CD4-positive, alpha-beta T cell treated with Interleukin-17A for 4 hours (primary cell): ENCODE data around the gene PEG3.
"Not testable (repeated sequence)": the region's sequence is repeated elsewhere in the genome, so short reads cannot be mapped to it uniquely, and the experiment has no call there.

Source experiments
- DNase-seq: peaks from one replicate; pipeline ENCODE4 v3.0.0-alpha.2; 2020; ENCODE audit warnings: mixed read lengths

Gene PEG3

GRCh38 chr19:56840451-56841192 is at the start of gene PEG3, which contains the start of gene ZIM2:
Gene PEG3, minus strand, starts transcription at chr19:56840726. Its CDS starts 16,071 bp downstream, at chr19:56824655.
Gene ZIM2, minus strand, starts transcription at chr19:56840726. Its CDS starts 16,449 bp downstream, at chr19:56824277.
- no peak for DNase-seq

DNA sequence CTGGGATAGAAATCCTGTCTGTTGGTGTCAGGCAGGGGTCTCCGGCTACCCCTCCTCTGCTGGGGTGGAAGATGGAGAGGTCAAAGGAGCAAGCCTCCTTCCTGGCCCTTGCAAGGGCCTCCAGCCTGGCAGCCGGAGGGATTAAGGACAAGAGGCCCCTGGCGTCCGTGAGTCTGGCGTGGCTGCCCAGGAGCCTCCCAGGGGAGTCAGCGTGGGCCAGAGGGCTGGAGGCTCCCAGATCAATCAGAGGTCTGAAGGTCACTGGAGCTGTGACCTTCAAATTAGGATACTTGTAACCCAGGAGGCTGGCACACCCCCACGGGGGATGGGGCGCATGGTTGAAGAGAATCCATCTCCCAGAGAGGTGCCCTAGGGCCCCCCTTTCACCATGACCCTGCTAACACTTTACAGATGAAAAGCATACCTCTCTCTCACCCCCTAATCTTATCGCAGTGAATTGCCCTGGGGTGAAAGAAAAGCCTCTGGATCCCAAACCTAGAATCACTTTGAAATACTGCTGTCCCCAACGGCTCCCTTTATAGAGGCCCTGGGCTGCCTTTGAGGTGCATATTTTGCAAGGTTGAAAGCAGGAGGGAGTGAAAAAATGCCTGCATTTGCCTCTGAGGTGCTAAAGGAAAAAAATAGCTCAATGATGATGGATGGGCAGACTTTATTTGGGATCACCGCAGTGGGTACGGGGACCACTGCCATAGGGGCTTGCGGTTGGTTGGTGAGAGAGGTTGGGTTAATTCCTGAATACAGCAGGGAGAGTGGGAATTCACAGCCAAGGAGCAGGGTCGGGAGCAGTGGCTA is 44.9 kb upstream of the PEG3 start:
- DNase-seq: no peak

DNA sequence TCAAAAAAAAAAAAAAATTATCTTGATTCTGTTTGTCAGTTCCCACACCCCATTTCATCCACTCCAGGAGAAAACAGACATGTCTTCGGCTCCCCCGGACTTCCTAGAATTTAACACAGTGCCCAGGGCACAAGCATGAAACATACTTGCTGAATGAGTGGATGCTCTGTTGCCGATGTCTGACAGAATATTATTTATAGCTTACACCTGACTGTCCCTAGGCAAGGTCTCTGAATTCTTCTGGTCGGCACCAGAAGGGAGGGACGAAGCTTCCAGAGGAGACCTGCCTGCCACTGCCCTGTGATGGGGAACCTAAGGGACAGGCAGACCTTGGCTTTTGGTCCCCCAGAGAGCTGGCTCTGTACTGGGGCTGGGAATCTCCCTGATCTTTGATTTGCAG is 43.9 kb upstream of the PEG3 start:
- no peak for DNase-seq

GRCh38 chr19:56880592-56881190 is 40.2 kb upstream of the PEG3 start:
- DNase-seq: no peak

DNA sequence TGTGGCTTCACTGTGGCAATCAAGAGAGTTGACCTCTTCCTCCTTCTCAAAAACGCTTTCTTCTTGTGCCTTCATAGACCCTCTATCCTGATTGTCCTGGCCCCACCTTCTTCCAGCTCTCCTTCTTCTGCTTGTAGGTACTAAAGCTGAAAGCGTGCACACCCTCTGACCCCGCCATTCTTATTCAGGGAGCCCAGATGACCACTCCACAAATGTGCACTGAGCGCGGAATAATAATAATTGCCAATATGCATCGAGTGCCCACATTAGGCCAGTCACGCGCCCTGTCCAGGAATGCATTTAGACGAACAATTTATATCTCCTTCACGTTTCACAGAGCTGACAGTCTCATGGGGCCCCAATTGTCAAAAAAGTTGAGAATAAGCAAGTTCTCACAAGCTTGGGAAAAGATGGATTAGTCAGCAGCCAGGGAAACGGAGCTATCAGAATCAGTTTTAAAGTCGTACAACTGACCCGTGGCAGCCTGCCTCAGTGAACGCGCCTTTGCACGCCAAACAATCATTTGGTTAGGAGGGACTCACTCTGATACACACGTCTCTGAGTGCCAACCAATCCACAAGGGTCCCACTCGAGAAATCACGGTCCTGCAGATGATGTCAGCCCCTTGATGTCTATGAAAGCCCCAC is 36.7 kb upstream of the PEG3 start:
- no peak for DNase-seq

GRCh38 chr19:56875717-56876116 is 35.2 kb upstream of the PEG3 start:
- DNase-seq: no peak

DNA sequence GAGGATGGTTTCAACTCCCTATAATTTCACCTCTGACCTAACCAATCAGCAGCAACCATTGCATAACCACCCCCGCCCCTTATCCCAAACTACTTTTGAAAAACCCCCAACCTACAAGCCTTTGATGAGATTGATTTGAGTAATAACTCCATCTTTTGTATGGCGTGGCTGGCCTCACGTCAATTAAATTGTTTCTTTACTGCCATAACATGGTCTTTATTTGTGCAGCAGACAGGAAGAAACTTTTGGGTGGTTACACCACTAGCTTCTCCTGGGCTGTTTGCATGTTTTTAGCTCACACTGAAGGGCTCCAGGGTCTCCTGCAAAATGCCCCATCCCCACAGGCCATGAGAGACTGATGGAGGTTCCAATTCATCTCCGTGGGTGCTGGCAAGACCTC is 34.0 kb upstream of the PEG3 start:
- no peak for DNase-seq

- no peak for DNase-seq
Measured at GRCh38 chr19:56873493-56873892, 33.0 kb upstream of the PEG3 start.

- DNase-seq: no peak
Measured at GRCh38 chr19:56869886-56870285, 29.4 kb upstream of the PEG3 start.

GRCh38 chr19:56868446-56868845 is 27.9 kb upstream of the PEG3 start:
- DNase-seq: no peak

GRCh38 chr19:56866538-56866937 is 26.0 kb upstream of the PEG3 start:
- no peak for DNase-seq

DNA sequence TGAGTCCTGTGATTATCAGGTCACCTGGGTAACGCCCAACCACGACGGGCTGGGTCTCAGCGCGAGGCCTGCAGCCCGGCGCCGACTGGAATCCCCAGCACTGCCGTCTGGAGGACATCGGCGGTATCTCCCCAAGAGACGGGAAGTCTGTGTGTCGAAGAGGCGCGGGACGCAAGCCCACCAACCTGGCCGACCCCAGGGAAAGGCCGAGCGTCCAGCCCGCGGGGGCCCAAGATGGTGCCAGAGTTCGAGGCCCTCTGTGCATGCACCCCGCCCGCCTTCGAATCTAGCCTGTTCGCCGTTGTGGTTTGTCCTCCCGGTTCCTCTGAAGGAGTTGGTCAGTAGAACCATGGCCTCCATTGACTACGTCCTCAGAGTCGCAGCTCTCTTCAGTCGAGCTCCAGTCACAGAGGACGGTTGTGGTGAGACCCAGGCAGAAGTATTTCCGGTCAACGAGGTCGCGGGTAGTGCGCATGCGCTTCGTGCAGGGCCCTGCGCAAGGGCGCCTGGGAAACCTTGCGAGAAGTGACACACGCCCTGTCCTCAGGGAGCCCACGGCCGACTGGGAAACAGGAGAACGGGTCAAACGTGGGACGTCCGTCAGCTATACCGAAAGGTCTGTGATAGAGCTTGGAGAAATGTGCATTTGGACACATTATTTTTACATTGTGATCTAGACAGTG is 24.1 kb upstream of the PEG3 start:
- no peak for DNase-seq

GRCh38 chr19:56862741-56863140 is 22.2 kb upstream of the PEG3 start:
- DNase-seq: no peak

GRCh38 chr19:56860409-56860808 is 19.9 kb upstream of the PEG3 start:
- not testable (repeated sequence) for DNase-seq

DNA sequence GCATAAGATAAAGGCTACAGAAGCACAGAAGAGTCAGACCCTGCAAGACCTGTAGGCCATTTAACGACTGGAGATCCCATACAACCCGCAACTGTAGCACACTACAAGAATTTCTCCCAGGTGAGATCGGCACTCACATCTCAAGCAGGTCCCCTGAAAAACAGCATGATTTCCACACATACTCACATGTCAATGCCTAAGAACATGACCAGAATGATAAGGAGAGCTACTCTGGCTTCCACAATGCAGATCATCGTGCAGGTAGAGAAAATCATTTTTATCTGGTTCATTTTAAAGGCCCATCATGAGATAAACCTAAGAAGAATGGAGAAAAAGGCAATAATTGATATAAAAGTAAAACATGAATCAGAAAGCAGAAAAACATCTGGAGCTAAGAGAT is 17.5 kb upstream of the PEG3 start:
- DNase-seq: no peak

- no peak for DNase-seq
Measured at GRCh38 chr19:56856822-56857221, 16.3 kb upstream of the PEG3 start.

- DNase-seq: not testable (repeated sequence)
Measured at GRCh38 chr19:56852361-56852760, 11.8 kb upstream of the PEG3 start.

- DNase-seq: no peak
Measured at GRCh38 chr19:56848166-56848565, 7.6 kb upstream of the PEG3 start.

- no peak for DNase-seq
Measured at GRCh38 chr19:56842412-56842811, 1.9 kb upstream of the PEG3 start.

DNA sequence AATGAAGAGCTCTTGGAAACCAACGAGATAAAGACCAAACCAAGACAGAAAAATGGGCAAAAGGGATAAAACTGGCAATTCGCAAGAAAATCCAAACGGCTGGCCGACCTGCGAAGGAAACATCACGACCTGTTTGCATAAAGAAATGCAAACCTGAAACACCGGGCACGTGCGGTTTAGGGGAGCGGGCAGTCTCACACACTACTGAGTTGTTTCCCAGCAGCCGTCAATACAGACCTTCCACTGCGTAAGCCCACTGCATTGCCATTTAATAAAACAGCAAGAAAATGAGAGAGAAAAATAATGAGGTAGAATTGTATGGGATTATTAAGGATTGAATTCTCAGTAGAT is 642 bp upstream of the PEG3 start:
- DNase-seq: no peak

DNA sequence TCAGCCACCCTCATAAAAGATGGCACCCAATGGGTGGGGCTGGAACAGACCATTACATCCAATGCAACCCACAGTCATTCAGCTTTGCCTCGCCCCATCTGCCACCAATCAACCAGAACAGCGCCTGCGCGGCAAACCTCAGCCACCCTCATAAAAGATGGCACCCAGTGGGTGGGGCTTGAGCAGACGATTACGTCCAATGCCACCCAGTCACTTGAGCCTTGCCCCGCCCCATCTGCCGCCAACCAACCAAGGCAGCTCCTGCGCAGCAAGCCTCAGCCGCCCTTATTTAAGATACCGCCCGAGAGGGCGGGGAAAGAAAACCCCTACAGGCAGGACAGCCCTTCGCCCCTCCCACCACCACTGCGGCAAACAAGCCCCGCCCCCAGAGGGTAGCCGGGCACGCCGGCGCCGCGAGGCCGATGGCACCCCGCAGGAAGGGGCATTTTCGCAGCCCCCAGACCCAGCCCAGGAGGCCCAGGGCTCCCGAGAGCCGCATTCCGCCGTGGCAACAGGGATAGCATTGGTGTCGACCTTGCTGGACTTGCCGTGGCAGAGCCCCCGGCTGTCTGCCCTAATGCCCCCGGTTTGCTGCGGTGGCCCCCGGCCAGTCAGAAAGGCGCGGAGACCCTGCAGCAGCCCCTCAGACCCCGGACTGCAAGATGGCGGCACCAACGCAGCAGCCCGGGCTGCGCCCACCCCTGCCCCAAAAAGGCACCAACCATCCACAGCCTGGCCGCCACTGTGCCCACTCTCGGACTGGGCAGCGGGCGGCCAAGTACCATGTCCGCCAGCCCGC is 675 bp downstream of the PEG3 start:
- no peak for DNase-seq
